ENCODE results near the gene NXPH4.

NXPH4 gene

GRCh38 chr12:57216014-57216911 lies at the start of gene NXPH4:
TSS of gene NXPH4 (plus strand) at chr12:57216794. CDS start at chr12:57216970, 176 bp downstream.
- DNase-seq: peak; percentile 81

DNA sequence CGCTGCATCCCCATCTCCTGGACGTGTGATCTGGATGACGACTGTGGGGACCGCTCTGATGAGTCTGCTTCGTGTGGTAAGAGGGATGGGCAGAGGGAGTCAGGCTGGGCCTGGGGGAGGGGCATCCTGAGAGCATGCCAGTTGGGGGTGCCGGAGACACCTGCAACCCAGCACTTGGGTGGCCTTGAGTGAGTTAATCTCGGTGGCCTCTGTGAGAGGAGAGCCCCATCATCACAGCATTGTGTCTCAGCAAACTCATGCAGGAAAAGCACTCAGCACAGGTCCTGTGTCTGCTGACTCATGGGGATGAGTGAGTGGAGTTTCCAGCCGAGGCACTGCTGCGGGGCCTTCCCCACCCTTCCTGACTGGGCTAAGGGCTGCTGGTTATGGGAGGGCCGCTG lies 49.6 kb upstream of the NXPH4 start:
- no peak for DNase-seq

- no peak for DNase-seq
Observed at GRCh38 chr12:57168058-57168457, 48.5 kb upstream of the NXPH4 start.

DNA sequence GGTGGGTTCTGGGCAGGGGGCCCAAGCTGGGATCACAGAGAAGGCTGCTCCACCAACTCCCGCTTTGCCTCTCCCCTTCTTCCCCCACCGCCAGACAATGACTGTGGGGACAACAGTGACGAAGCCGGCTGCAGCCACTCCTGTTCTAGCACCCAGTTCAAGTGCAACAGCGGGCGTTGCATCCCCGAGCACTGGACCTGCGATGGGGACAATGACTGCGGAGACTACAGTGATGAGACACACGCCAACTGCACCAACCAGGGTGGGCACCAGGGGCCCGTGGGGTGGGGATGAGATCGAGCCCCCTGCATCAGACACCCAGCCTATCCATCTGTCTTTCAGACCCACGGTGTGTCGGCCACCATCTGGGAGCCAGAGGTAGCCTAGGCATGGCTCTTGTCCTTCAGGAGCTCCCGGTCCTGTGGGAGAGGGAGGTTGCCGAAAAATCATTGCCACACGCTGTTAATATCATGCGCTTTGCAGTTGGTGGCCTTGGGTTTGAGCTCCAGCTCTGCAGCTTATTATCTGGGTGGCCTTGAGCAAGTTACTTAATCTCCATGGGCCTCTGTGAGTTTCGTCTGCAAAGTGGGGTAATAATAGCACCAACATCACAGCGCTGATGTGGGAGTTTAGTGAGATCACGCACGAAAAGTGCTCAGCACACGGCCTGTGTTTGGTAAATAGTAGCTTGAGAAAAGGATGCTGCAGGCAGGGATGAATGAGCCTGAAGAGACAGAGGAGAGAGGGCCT lies 47.4 kb upstream of the NXPH4 start:
- no peak for DNase-seq

DNA sequence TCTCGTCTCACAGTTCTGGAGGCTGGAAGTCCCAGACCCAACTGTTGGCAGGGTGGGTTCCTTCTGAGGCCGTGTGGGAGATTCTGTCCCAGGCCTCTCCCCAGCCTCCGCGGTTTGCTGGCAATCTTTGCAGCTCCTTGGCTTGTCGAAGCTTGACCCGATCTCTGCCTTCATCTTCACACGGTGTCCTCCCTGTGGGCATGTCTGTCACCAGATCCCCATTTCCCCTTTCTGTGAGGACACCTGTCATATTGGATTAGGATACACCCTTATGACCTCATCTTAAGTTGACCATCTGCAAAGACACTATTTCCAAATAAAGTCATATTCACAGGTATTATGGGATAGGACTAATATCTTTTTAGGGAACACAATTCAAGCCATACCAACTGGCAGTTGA lies 46.6 kb upstream of the NXPH4 start:
- no peak for DNase-seq

DNA sequence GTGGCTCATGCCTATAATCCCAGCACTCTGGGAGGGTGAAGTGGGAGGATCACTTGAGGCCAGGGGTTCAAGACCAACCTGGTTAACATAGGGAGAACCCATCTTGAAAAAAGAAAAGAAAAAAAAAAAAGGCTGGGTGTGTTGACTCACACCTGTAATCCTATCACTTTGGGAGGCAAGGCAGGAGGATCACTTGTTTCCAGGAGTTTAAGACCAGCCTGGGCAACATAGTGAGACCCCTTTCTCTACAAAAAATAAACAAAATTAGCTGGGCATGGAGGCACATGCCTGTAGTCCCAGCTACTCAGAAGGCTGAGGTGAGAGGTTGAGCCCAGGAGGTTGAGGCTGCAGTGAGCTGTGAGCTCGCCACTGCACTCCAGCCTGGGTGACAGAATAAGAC lies 46.2 kb upstream of the NXPH4 start:
- no peak for DNase-seq

GRCh38 chr12:57170927-57171326 lies 45.7 kb upstream of the NXPH4 start:
- DNase-seq: no peak

DNA sequence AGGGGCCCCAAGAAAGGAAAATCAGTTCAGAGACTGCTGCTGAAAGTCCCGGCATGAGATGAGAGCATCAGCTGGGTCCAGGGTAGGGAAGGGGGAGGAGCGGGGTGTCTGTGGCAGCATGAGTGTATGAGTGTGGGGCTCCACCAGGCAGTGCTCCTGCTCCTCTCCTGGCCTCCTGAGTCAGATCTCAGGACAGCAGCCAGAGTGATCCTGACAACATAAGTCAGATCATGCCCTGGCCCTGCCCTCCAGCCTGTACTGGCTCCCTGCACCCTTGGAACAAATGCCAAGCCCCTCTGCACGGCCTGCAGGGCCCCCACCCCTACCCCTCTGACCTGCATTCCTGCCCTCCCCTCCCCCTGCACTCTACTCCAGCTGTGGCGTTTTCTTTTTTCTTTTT lies 44.9 kb upstream of the NXPH4 start:
- no peak for DNase-seq

- DNase-seq: no peak
Observed at GRCh38 chr12:57173089-57173488, 43.5 kb upstream of the NXPH4 start.

DNA sequence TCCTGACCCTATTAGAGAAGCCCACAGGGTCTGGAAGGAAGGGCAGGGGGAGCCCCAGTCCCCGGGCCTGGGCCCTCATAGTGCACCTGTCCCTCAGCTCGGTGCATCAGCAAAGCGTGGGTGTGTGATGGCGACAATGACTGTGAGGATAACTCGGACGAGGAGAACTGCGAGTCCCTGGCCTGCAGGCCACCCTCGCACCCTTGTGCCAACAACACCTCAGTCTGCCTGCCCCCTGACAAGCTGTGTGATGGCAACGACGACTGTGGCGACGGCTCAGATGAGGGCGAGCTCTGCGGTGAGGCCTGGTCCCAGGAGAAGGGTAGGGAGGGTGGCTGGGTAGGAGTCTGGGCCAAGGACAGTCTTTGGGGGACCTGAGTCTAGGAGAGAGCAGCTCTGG lies 42.9 kb upstream of the NXPH4 start:
- DNase-seq: no peak

DNA sequence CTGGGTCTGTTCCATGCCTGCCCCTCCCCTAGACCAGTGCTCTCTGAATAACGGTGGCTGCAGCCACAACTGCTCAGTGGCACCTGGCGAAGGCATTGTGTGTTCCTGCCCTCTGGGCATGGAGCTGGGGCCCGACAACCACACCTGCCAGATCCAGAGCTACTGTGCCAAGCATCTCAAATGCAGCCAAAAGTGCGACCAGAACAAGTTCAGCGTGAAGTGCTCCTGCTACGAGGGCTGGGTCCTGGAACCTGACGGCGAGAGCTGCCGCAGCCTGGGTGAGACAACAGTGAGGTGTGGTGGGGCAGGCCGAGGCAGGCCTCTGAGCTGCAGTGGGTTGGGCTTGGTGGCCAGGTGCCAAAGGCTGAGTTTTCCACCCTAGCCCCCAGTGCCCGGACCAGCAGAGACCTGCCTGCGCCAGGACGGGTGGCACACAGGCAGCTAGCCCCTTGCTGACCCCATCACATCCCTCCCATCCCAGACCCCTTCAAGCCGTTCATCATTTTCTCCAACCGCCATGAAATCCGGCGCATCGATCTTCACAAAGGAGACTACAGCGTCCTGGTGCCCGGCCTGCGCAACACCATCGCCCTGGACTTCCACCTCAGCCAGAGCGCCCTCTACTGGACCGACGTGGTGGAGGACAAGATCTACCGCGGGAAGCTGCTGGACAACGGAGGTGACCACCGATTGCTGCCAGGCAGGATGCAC lies 41.0 kb upstream of the NXPH4 start:
- no peak for DNase-seq

GRCh38 chr12:57176139-57176477 lies 40.5 kb upstream of the NXPH4 start:
- DNase-seq: no peak

DNA sequence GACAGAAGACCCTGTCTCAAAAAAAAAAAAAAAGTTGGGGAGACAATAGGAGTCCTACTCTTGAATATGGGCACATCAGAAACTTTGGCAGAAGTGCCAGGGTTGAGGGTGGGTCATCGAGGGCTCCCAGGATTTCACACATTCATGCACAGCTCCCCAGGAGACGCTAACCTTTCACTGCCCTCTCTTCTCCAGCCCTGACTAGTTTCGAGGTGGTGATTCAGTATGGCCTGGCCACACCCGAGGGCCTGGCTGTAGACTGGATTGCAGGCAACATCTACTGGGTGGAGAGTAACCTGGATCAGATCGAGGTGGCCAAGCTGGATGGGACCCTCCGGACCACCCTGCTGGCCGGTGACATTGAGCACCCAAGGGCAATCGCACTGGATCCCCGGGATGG lies 39.7 kb upstream of the NXPH4 start:
- DNase-seq: no peak

GRCh38 chr12:57177354-57177753 lies 39.2 kb upstream of the NXPH4 start:
- no peak for DNase-seq

DNA sequence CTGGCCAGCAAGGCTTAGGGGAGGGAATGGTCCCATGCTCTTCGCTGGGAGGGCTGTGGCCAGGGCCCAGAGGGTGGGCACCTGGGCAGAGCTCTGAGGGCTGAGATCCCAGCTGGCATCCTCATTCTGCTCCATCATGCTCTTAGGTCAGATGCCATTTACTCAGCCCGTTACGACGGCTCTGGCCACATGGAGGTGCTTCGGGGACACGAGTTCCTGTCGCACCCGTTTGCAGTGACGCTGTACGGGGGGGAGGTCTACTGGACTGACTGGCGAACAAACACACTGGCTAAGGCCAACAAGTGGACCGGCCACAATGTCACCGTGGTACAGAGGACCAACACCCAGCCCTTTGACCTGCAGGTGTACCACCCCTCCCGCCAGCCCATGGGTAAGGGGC lies 38.4 kb upstream of the NXPH4 start:
- DNase-seq: no peak

DNA sequence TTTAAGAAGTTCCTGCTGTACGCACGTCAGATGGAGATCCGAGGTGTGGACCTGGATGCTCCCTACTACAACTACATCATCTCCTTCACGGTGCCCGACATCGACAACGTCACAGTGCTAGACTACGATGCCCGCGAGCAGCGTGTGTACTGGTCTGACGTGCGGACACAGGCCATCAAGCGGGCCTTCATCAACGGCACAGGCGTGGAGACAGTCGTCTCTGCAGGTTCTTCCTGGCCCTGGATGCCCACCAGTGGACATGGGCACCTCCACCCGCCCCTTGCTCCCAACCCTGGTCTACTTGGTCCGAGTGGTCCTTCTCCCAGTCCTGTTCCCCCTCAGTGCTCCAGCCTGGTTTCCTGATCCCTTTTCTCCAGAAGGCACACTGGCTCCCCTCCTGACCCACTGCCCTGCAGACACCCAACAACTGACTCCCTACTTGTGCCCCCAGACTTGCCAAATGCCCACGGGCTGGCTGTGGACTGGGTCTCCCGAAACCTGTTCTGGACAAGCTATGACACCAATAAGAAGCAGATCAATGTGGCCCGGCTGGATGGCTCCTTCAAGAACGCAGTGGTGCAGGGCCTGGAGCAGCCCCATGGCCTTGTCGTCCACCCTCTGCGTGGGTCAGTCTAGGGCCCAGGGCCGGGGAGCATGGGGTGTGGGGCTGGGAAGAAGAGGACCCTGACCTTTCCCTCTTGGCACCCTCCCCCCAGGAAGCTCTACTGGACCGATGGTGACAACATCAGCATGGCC lies 37.1 kb upstream of the NXPH4 start:
- DNase-seq: no peak

- no peak for DNase-seq
Observed at GRCh38 chr12:57180321-57180989, 36.1 kb upstream of the NXPH4 start.

GRCh38 chr12:57181072-57181471 lies 35.5 kb upstream of the NXPH4 start:
- DNase-seq: no peak

GRCh38 chr12:57181561-57182155 lies 34.9 kb upstream of the NXPH4 start:
- DNase-seq: no peak

DNA sequence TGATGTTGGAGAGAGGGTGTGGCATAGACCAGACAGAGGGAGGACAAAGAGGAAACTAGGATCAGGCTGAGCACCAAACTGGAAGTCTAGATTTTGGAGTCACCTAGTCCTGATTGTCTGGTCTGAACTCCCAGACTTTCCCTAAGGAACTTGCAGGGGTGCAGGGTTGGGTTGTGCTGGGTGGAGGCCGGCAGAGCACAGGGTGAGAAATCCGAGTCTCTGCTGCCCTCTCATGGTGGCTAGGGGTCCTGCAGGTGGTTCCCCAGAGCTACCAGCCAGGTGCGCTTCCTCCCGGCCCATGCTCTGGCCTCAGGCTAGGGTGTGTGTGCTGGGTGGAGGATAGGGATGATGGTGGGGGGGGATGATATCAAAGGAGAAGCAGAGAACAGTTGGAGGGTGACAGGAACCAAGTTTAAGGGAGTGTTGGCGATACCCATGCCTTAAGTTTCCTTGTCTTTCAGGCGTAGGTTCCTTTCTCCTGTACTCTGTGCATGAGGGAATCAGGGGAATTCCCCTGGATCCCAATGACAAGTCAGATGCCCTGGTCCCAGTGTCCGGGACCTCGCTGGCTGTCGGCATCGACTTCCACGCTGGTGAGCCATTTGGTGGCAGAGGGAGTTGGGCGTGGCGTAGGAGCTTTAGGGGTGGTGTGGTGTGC lies 33.5 kb upstream of the NXPH4 start:
- DNase-seq: no peak

All from GOT3 (cell line).